Body of pancreas (tissue), 4 donors: Measurements from ENCODE around the gene PPFIA2. TPM values are rescaled to one million over a fixed set of nuclear protein-coding genes. Genes with fewer than 3 reads are reported as not detected.

Experiments used
- ATAC-seq: fragments of 150-250 bp; one replicate; pipeline ENCODE4 v1.9.1; 2016
- DNase-seq, 4 donors: peaks; one replicate each; pipeline ENCODE4 v3.0.0-alpha.2; 2019
- H3K27ac ChIP-seq, 4 donors: fragments of 200-600 bp; sonication (generic); 1 replicate in 3 of 4; 2 replicates in 1 of 4; pipeline versions ENCODE4 v1.5.1 to v1.6.1; 2016 to 2019; ENCODE audit warnings: mild to moderate bottlenecking in 1 of 4, mixed read lengths in 1 of 4, moderate library complexity in 1 of 4
- H3K27me3 ChIP-seq, 2 donors: fragments of 200-600 bp; sonication (generic); one replicate each; pipeline ENCODE4 v1.6.0; 2016; ENCODE audit warnings: mild to moderate bottlenecking in 1 of 2
- H3K36me3 ChIP-seq, 2 donors: fragments of 200-600 bp; sonication (generic); replicated peaks in 1 of 2; 2 replicates each; pipeline ENCODE4 v1.5.1; 2016; ENCODE audit warnings: low read depth in 2 of 2; ENCODE audit not compliant: insufficient read depth in 1 of 2
- H3K4me1 ChIP-seq: fragments of 200-600 bp; sonication (generic); one replicate; pipeline ENCODE4 v1.6.0; 2016
- H3K4me3 ChIP-seq, 2 donors: fragments of 200-600 bp; sonication (generic); 1 replicate in 1 of 2; 2 replicates in 1 of 2; pipeline ENCODE4 v1.5.1; 2016 to 2019
- H3K9me3 ChIP-seq, 3 donors: fragments of 200-600 bp; sonication (generic); 1 replicate in 2 of 3; 2 replicates in 1 of 3; pipeline ENCODE4 v1.5.1; 2016
- CTCF ChIP-seq, 7 experiments: fragments of 450-650 bp in 4 of 7; fragments of 200-600 bp in 3 of 7; sonication (generic) in 3 of 7; IDR thresholded peaks; one replicate each; pipeline ENCODE4 v1.5.1; 2016 to 2019; ENCODE audit warnings: antibody characterized with exemption in 7 of 7
- POLR2A ChIP-seq, 3 donors: fragments of 450-650 bp; IDR thresholded peaks; one replicate each; pipeline ENCODE4 v1.6.1; 2016; ENCODE audit warnings: antibody characterized with exemption in 3 of 3, mild to moderate bottlenecking in 2 of 3
- WGBS, 2 donors: methylation state at CpG; one replicate each; pipeline ENCODE4 v1.1.5; 2017; 5-methylcytosine and 5-hydroxymethylcytosine counted together
- intact Hi-C: fragments of 100-400 bp; cut with DNase I; formaldehyde crosslinking; loops from one replicate; pipeline ENCODE4 v1.15.1; 2023
- total RNA-seq, 2 donors: library from RNA; depleted of rRNA; stranded (reverse); fragments of >200 nt; gene quantifications; one replicate each; pipeline ENCODE4 v1.1.0, GENCODE V29; 2016

PPFIA2 gene
- total RNA-seq, 2 donors from 2014 or later, result 0.52 TPM; not detected in 1

- Histone ChIP-seq H3K27me3 (no peaks in the 10 kb centered on the region), H3K36me3 (no peaks in the 10 kb centered on the region), H3K9me3 (no peaks in the 10 kb centered on the region), H3K4me3 (no peak overlapping the region), H3K27ac (no peak overlapping the region), H3K4me1 (no peaks in the 10 kb centered on the region)
- intact Hi-C loops, result no loop called here
- 50 to 53% methylated on average over 4 of the region's 4 CpGs for WGBS, 2 donors
- no peak for DNase-seq
- ATAC-seq, result no peak
- TF ChIP-seq CTCF (IDR thresholded peaks at IDR 0.05) (no peak), POLR2A (IDR thresholded peaks at IDR 0.05) (no peak)
Observed at GRCh38 chr12:81339071-81339470, 420.1 kb downstream of the PPFIA2 start.

GRCh38 chr12:81337886-81338285, 421.3 kb downstream of the PPFIA2 start:
- H3K9me3 ChIP-seq, result no peaks in the 10 kb centered on the region
- no peaks in the 10 kb centered on the region for H3K4me1 ChIP-seq
- no peaks in the 10 kb centered on the region for H3K27me3 ChIP-seq
- no peak for DNase-seq
- H3K36me3 ChIP-seq, result no peaks in the 10 kb centered on the region
- no peak overlapping the region for H3K4me3 ChIP-seq
- WGBS, 2 donors, result 83% methylated on average over 2 of the region's 2 CpGs
- no peak for ATAC-seq
- intact Hi-C loops, result no loop called here
- TF ChIP-seq POLR2A (IDR thresholded peaks at IDR 0.05) (no peak), CTCF (IDR thresholded peaks at IDR 0.05) (no peak)
- H3K27ac ChIP-seq, result no peak overlapping the region

GRCh38 chr12:81333812-81334211, 425.3 kb downstream of the PPFIA2 start:
- H3K9me3 ChIP-seq, result no peaks in the 10 kb centered on the region
- no peak for TF ChIP-seq POLR2A (IDR thresholded peaks at IDR 0.05)
- TF ChIP-seq CTCF (IDR thresholded peaks at IDR 0.05), result no peak
- no peaks in the 10 kb centered on the region for H3K4me1 ChIP-seq
- no peak overlapping the region for H3K4me3 ChIP-seq
- intact Hi-C loops, result no loop called here
- no peaks in the 10 kb centered on the region for H3K27me3 ChIP-seq
- H3K27ac ChIP-seq, result no peak overlapping the region
- no peak for DNase-seq
- no peak for ATAC-seq
- WGBS, 2 donors, result 30 to 36% methylated on average over 2 of the region's 2 CpGs
- H3K36me3 ChIP-seq, result no peaks in the 10 kb centered on the region

- DNase-seq (no peak), ATAC-seq (no peak)
- H3K4me1 ChIP-seq, result no peaks in the 10 kb centered on the region
- TF ChIP-seq POLR2A (IDR thresholded peaks at IDR 0.05), result no peak
- no peak for TF ChIP-seq CTCF (IDR thresholded peaks at IDR 0.05)
- intact Hi-C loops, result no loop called here
- no peak overlapping the region for H3K4me3 ChIP-seq
- no peak overlapping the region for H3K27ac ChIP-seq
- no peaks in the 10 kb centered on the region for H3K36me3 ChIP-seq
- H3K27me3 ChIP-seq, result no peaks in the 10 kb centered on the region
- WGBS, 2 donors, result 34 to 46% methylated on average over 4 of the region's 4 CpGs
- H3K9me3 ChIP-seq, result no peaks in the 10 kb centered on the region
Observed at GRCh38 chr12:81332054-81332453, 427.1 kb downstream of the PPFIA2 start.

- ATAC-seq (no peak), DNase-seq (no peak)
- H3K36me3 ChIP-seq, result no peaks in the 10 kb centered on the region
- no peak for TF ChIP-seq CTCF (IDR thresholded peaks at IDR 0.05)
- TF ChIP-seq POLR2A (IDR thresholded peaks at IDR 0.05), result no peak
- no peaks in the 10 kb centered on the region for H3K9me3 ChIP-seq
- H3K27me3 ChIP-seq, result no peaks in the 10 kb centered on the region
- H3K4me3 ChIP-seq, result no peak overlapping the region
- intact Hi-C loops, result no loop called here
- WGBS, 2 donors, result 90 to 91% methylated on average over 1 of the region's 1 CpG
- no peak overlapping the region for H3K27ac ChIP-seq
- H3K4me1 ChIP-seq, result no peaks in the 10 kb centered on the region
Observed at GRCh38 chr12:81330480-81330879, 428.7 kb downstream of the PPFIA2 start.
